Hepatocyte (in vitro differentiated cells): ENCODE measurements around the gene HOXC11. TPM values are rescaled to one million over a fixed set of nuclear protein-coding genes. Genes with fewer than 3 reads are reported as not detected.
A peak's percentile ranks its signal among the peaks of the same experiment; 100 is the strongest.

Experiments used
- DNase-seq: peaks from one replicate; pipeline ENCODE4 v3.0.0-alpha.2; 2016; ENCODE audit warnings: low spot score
- H2AFZ ChIP-seq: fragments of 200-600 bp; sonication (generic); 2 replicates; pipeline ENCODE4 v1.6.0; 2016; ENCODE audit warnings: antibody characterized with exemption, mild to moderate bottlenecking
- H3K27ac ChIP-seq: fragments of 200-600 bp; sonication (generic); 2 replicates; pipeline ENCODE4 v1.5.1; 2016; ENCODE audit warnings: mild to moderate bottlenecking
- H3K27me3 ChIP-seq: fragments of 200-600 bp; sonication (generic); 2 replicates; pipeline ENCODE4 v1.6.1; 2016
- H3K36me3 ChIP-seq: fragments of 200-600 bp; sonication (generic); replicated peaks from 2 replicates; pipeline ENCODE4 v1.5.1; 2016; ENCODE audit warnings: low read depth; ENCODE audit not compliant: insufficient read depth
- H3K4me1 ChIP-seq: fragments of 200-600 bp; sonication (generic); 2 replicates; pipeline ENCODE4 v1.5.1; 2016; ENCODE audit warnings: mild to moderate bottlenecking, moderate library complexity; ENCODE audit not compliant: insufficient read depth
- H3K4me2 ChIP-seq: fragments of 200-600 bp; sonication (generic); 2 replicates; pipeline ENCODE4 v1.6.0; 2016
- H3K4me3 ChIP-seq: fragments of 200-600 bp; sonication (generic); 2 replicates; pipeline ENCODE4 v1.5.1; 2016; ENCODE audit warnings: mild to moderate bottlenecking
- H3K79me2 ChIP-seq: fragments of 200-600 bp; sonication (generic); 2 replicates; pipeline ENCODE4 v1.6.0; 2017; ENCODE audit warnings: mild to moderate bottlenecking
- H3K9me2 ChIP-seq: fragments of 200-600 bp; sonication (generic); replicated peaks from 2 replicates; pipeline ENCODE4 v1.6.0; 2017; ENCODE audit warnings: mild to moderate bottlenecking; ENCODE audit not compliant: insufficient read depth
- H3K9me3 ChIP-seq: fragments of 200-600 bp; sonication (generic); 2 replicates; pipeline ENCODE4 v1.5.1; 2016; ENCODE audit warnings: low read depth, mild to moderate bottlenecking
- H4K20me1 ChIP-seq: fragments of 200-600 bp; sonication (generic); 2 replicates; pipeline ENCODE4 v1.6.0; 2016; ENCODE audit warnings: mild to moderate bottlenecking; ENCODE audit not compliant: insufficient read depth, poor library complexity, severe bottlenecking
- CTCF ChIP-seq: fragments of 200-600 bp; sonication (generic); IDR thresholded peaks from 2 replicates; pipeline ENCODE4 v1.5.1; 2016; ENCODE audit warnings: antibody characterized with exemption, mild to moderate bottlenecking; ENCODE audit not compliant: poor library complexity
- EZH2 ChIP-seq: fragments of 200-600 bp; sonication (generic); IDR thresholded peaks from 2 replicates; pipeline ENCODE4 v1.6.1; 2016; ENCODE audit warnings: antibody characterized with exemption, mild to moderate bottlenecking, borderline replicate concordance
- EZH2phosphoT487 ChIP-seq: fragments of 200-600 bp; sonication (generic); IDR thresholded peaks from one replicate; pipeline ENCODE4 v1.6.1; 2018; ENCODE audit warnings: antibody characterized with exemption, mild to moderate bottlenecking, low read depth, moderate library complexity; ENCODE audit not compliant: unreplicated experiment, severe bottlenecking
- WGBS: methylation state at CpG from one replicate; pipeline ENCODE4 v1.1.6; 2016; ENCODE audit warnings: low lambda C conversion rate; ENCODE audit errors: missing lambda C conversion rate; 5-methylcytosine and 5-hydroxymethylcytosine counted together
- polyA plus RNA-seq: library from polyadenylated mRNA; unstranded; fragments of >200 nt; fragmentation: Nextera tagmentation; extraction: Ambion mirVana; gene quantifications from 2 replicates; pipeline ENCODE4 v1.2.1, GENCODE V29; 2016
- total RNA-seq: library from RNA; depleted of rRNA; stranded (reverse); fragments of >200 nt; gene quantifications from 2 replicates; pipeline ENCODE4 v1.2.3, GENCODE V29; 2014

The HOXC11 gene
- total and polyA plus RNA-seq, 2 experiments from 2014 or later = 0.63 to 1.3 TPM

GRCh38 chr12:53972152-53972702 lies 699 bp upstream of the HOXC11 start:
- Histone ChIP-seq H4K20me1 (no peaks in the 10 kb centered on the region), H3K27me3 (peaks cover 98% of the 10 kb centered on the region), H3K27ac (no peak overlapping the region), H3K9me2 (no peaks in the 10 kb centered on the region), H3K4me1 (peaks cover 21% of the 10 kb centered on the region), H2AFZ (no peak overlapping the region), H3K79me2 (no peaks in the 10 kb centered on the region), H3K4me3 (no peak overlapping the region), H3K9me3 (no peaks in the 10 kb centered on the region), H3K4me2 (peak overlapping the region; percentile 88), H3K36me3 (no peaks in the 10 kb centered on the region)
- WGBS = 41% methylated on average over 9 of the region's 9 CpGs
- DNase-seq = no peak
- TF ChIP-seq EZH2 (no peak), EZH2phosphoT487 (peak; percentile 29), CTCF (no peak)

- 3% methylated on average over 57 of the region's 71 CpGs for WGBS
- Histone ChIP-seq H3K4me3 (peak overlapping the region; percentile 44), H3K36me3 (no peaks in the 10 kb centered on the region), H3K9me2 (no peaks in the 10 kb centered on the region), H3K27ac (peak overlapping the region; percentile 52), H4K20me1 (no peaks in the 10 kb centered on the region), H2AFZ (peak overlapping the region; percentile 50), H3K4me2 (peak overlapping the region; percentile 88), H3K27me3 (peaks cover 96% of the 10 kb centered on the region), H3K4me1 (peaks cover 27% of the 10 kb centered on the region), H3K79me2 (no peaks in the 10 kb centered on the region), H3K9me3 (no peaks in the 10 kb centered on the region)
- peak; percentile 46 for DNase-seq
- TF ChIP-seq EZH2phosphoT487 = peak; percentile 91
- TF ChIP-seq CTCF = no peak
- TF ChIP-seq EZH2 = peak; percentile 97
Observed at GRCh38 chr12:53973236-53974042, 513 bp downstream of the HOXC11 start.

GRCh38 chr12:53974084-53975063 lies 1.4 kb downstream of the HOXC11 start, which contains the start of gene HOTAIR:
TSS of gene HOTAIR (minus strand) at chr12:53974954.
- Histone ChIP-seq H3K4me2 (peak within 1 kb of the TSS; percentile 88), H3K79me2 (no peaks in the 10 kb centered on the region), H3K4me3 (peak within 1 kb of the TSS; percentile 44), H3K9me3 (no peaks in the 10 kb centered on the region), H3K27me3 (peaks cover 91% of the 10 kb centered on the region), H3K27ac (peak within 1 kb of the TSS; percentile 52), H4K20me1 (no peaks in the 10 kb centered on the region), H3K36me3 (no peaks in the 10 kb centered on the region), H3K4me1 (peaks cover 30% of the 10 kb centered on the region), H3K9me2 (no peaks in the 10 kb centered on the region), H2AFZ (peak within 1 kb of the TSS; percentile 81)
- 3% methylated on average over 46 of the region's 63 CpGs for WGBS
- DNase-seq = peak; percentile 49
- TF ChIP-seq CTCF = no peak
- peak; percentile 77 for TF ChIP-seq EZH2
- no peak for TF ChIP-seq EZH2phosphoT487
